GM19467 (cell line): ENCODE measurements around the gene DENND2D.
"Not testable (repeated sequence)": the region's sequence is repeated elsewhere in the genome, so short reads cannot be mapped to it uniquely, and the experiment has no call there.

Experiments
- ATAC-seq: cut with Tn5 transposase; IDR thresholded peaks from one replicate; pipeline ENCODE4 v1.9.1; 2021; ENCODE audit warnings: mild to moderate bottlenecking, moderate library complexity; ENCODE audit not compliant: unreplicated experiment

The DENND2D gene

GRCh38 chr1:111221633-111222291 lies 21.3 kb upstream of the DENND2D start:
- peak; percentile 53 for ATAC-seq

GRCh38 chr1:111221276-111221632 lies 20.8 kb upstream of the DENND2D start:
- ATAC-seq, result no peak

GRCh38 chr1:111220302-111220890 lies 19.9 kb upstream of the DENND2D start:
- ATAC-seq, result no peak

GRCh38 chr1:111219557-111220286 lies 19.3 kb upstream of the DENND2D start:
- ATAC-seq, result no peak

GRCh38 chr1:111218701-111219556 lies 18.5 kb upstream of the DENND2D start:
- ATAC-seq, result no peak

GRCh38 chr1:111217183-111217910 lies 16.9 kb upstream of the DENND2D start:
- ATAC-seq, result no peak

- ATAC-seq, result no peak
These were observed 16.3 kb upstream of the DENND2D start for GRCh38 chr1:111216751-111217150.

- ATAC-seq, result not testable (repeated sequence)
These were observed 14.8 kb upstream of the DENND2D start for GRCh38 chr1:111215285-111215684.

- ATAC-seq, result no peak
These were observed 14.4 kb upstream of the DENND2D start for GRCh38 chr1:111214884-111215283.

- no peak for ATAC-seq
These were observed 13.8 kb upstream of the DENND2D start for GRCh38 chr1:111214074-111214801.

GRCh38 chr1:111213412-111213811 lies 13.0 kb upstream of the DENND2D start:
- no peak for ATAC-seq

GRCh38 chr1:111212634-111213335 lies 12.3 kb upstream of the DENND2D start:
- no peak for ATAC-seq

- ATAC-seq, result no peak
These were observed 11.5 kb upstream of the DENND2D start for GRCh38 chr1:111211921-111212320.

- ATAC-seq, result no peak
These were observed 9.2 kb upstream of the DENND2D start for GRCh38 chr1:111209622-111210021.

GRCh38 chr1:111208921-111209320 lies 8.5 kb upstream of the DENND2D start:
- no peak for ATAC-seq

- no peak for ATAC-seq
These were observed 5.2 kb upstream of the DENND2D start for GRCh38 chr1:111205714-111206050.

- no peak for ATAC-seq
These were observed 4.7 kb upstream of the DENND2D start for GRCh38 chr1:111204983-111205713.

GRCh38 chr1:111204201-111204982 lies 3.9 kb upstream of the DENND2D start:
- peak; percentile 65 for ATAC-seq
